OCI-LY7 (cell line): ENCODE measurements around the gene BTBD9. TPM values are rescaled to one million over a fixed set of nuclear protein-coding genes. Genes with fewer than 3 reads are reported as not detected.

Experiments used
- BruUV-seq: library from RNA; stranded (reverse); fragments of 400-500 nt; replicated peaks from 2 replicates; lab custom pipeline; 2021; lab: Mats Ljungman, UMichigan
- CTCF ChIA-PET: fragments of 300-600 bp; sonication (Branson Sonifier 250); formaldehyde crosslinking; loops from one replicate; lab custom pipeline; 2022; ENCODE audit warnings: antibody characterized with exemption; ENCODE audit not compliant: unreplicated experiment; lab: Charles Lee
- POLR2A ChIA-PET: fragments of 300-600 bp; sonication (Branson Sonifier 250); formaldehyde crosslinking; loops from one replicate; lab custom pipeline; 2022; ENCODE audit warnings: antibody characterized with exemption; lab: Charles Lee
- DNase-seq: peaks from one replicate; pipeline ENCODE4 v3.0.0-alpha.2; 2015; ENCODE audit warnings: low spot score
- H2AFZ ChIP-seq: fragments of 200-600 bp; sonication (generic), shearing (Covaris generic); 2 replicates; pipeline ENCODE4 v1.6.1; 2014; ENCODE audit warnings: mild to moderate bottlenecking, antibody characterized with exemption, low read length, moderate library complexity
- H3K27ac ChIP-seq: fragments of 200-600 bp; sonication (generic); 2 replicates; pipeline ENCODE4 v1.5.1; 2014; ENCODE audit warnings: mixed run types, low read depth, mild to moderate bottlenecking, moderate library complexity, low read length, inconsistent platforms; ENCODE audit not compliant: poor library complexity, severe bottlenecking
- H3K36me3 ChIP-seq: fragments of 200-600 bp; sonication (generic); 2 replicates; pipeline ENCODE4 v1.6.1; 2014; ENCODE audit warnings: mild to moderate bottlenecking, antibody characterized with exemption, low read length, moderate library complexity, mixed read lengths; ENCODE audit not compliant: insufficient read depth
- H3K4me1 ChIP-seq: fragments of 200-600 bp; sonication (generic); 2 replicates; pipeline ENCODE4 v1.5.1; 2014; ENCODE audit warnings: mild to moderate bottlenecking, low read length; ENCODE audit not compliant: insufficient read depth, poor library complexity, severe bottlenecking
- H3K4me2 ChIP-seq: fragments of 200-600 bp; sonication (generic); 2 replicates; pipeline ENCODE4 v1.6.1; 2014; ENCODE audit warnings: mild to moderate bottlenecking, low read length
- H3K4me3 ChIP-seq: fragments of 200-600 bp; sonication (generic); 2 replicates; pipeline ENCODE4 v1.5.1; 2014; ENCODE audit warnings: mild to moderate bottlenecking, low read depth, low read length; ENCODE audit not compliant: poor library complexity, severe bottlenecking
- H3K79me2 ChIP-seq: fragments of 200-600 bp; sonication (generic); 2 replicates; pipeline ENCODE4 v1.6.1; 2016; ENCODE audit warnings: low read depth, mild to moderate bottlenecking, low read length, moderate library complexity, mixed read lengths; ENCODE audit not compliant: insufficient read depth
- H3K9me2 ChIP-seq: fragments of 200-600 bp; sonication (generic); 2 replicates; pipeline ENCODE4 v1.6.1; 2016; ENCODE audit warnings: mild to moderate bottlenecking, low read length, mixed read lengths; ENCODE audit not compliant: insufficient read depth
- H3K9me3 ChIP-seq: fragments of 200-600 bp; sonication (generic); 2 replicates; pipeline ENCODE4 v1.6.1; 2014; ENCODE audit warnings: mild to moderate bottlenecking, mixed run types, low read length, mixed read lengths
- H4K20me1 ChIP-seq: fragments of 200-600 bp; sonication (generic); 2 replicates; pipeline ENCODE4 v1.6.1; 2014; ENCODE audit warnings: mild to moderate bottlenecking, antibody characterized with exemption, low read length, moderate library complexity, mixed read lengths; ENCODE audit not compliant: insufficient read depth
- EZH2phosphoT487 ChIP-seq: fragments of 200-600 bp; sonication (generic); IDR thresholded peaks from 2 replicates; pipeline ENCODE4 v1.6.1; 2018; ENCODE audit warnings: low read depth, borderline replicate concordance, mild to moderate bottlenecking, mixed run types, antibody characterized with exemption, low read length, moderate library complexity, mixed read lengths
- intact Hi-C: fragments of 100-400 bp; cut with micrococcal nuclease; formaldehyde crosslinking; loops from one replicate; pipeline ENCODE4 v1.10.0; 2022; ENCODE audit not compliant: unreplicated experiment
- total RNA-seq, 2 experiments: library from RNA; depleted of rRNA in 1 of 2; stranded (reverse); fragments of >200 nt in 1 of 2; shearing (Covaris generic) in 1 of 2; gene quantifications; 2 replicates each; pipeline ENCODE4 v1.2.3, GENCODE V29; 2014 to 2022
- TF ChIP-seq, protein P1 (sequence below): fragments of 200-600 bp; sonication (generic); conservative IDR thresholded peaks from 2 replicates; pipeline ENCODE4 v1.5.1; 2014; ENCODE audit warnings: mild to moderate bottlenecking, antibody characterized with exemption, low read length, moderate library complexity, mixed read lengths

BTBD9 gene
- total RNA-seq, 2 experiments from 2014 or later = 5.9 to 7.3 TPM

DNA sequence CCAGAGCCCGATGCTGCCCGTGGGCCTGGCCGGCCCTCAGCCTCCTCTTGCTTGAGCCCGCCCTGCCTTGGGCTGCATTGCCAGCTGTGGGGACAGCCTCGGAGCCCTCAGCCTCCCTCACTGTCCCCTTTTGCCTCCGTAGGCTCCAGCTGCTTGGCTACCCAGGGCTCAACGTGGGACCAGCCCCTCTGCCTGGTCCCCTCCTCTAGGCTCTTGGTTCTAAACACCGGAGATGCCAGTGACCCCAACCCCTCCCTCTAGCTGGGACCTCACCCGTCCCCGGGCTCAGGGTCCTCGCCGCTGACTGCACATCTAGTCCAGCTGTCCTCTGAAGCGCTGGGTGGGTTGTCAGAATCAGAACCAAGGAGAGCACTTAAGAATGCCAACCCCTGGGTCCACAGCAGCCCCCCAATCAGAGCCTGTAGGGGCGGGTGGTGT is 475.0 kb downstream of the BTBD9 start:
- no peaks in the 10 kb centered on the region for H3K4me1 ChIP-seq
- no peaks in the 10 kb centered on the region for H4K20me1 ChIP-seq
- H3K4me2 ChIP-seq = no peak overlapping the region
- no peaks in the 10 kb centered on the region for H3K9me3 ChIP-seq
- intact Hi-C loops = no loop called here
- POLR2A ChIA-PET = no interaction called here
- H3K79me2 ChIP-seq = no peaks in the 10 kb centered on the region
- no peak overlapping the region for H2AFZ ChIP-seq
- TF ChIP-seq, protein P1, sequence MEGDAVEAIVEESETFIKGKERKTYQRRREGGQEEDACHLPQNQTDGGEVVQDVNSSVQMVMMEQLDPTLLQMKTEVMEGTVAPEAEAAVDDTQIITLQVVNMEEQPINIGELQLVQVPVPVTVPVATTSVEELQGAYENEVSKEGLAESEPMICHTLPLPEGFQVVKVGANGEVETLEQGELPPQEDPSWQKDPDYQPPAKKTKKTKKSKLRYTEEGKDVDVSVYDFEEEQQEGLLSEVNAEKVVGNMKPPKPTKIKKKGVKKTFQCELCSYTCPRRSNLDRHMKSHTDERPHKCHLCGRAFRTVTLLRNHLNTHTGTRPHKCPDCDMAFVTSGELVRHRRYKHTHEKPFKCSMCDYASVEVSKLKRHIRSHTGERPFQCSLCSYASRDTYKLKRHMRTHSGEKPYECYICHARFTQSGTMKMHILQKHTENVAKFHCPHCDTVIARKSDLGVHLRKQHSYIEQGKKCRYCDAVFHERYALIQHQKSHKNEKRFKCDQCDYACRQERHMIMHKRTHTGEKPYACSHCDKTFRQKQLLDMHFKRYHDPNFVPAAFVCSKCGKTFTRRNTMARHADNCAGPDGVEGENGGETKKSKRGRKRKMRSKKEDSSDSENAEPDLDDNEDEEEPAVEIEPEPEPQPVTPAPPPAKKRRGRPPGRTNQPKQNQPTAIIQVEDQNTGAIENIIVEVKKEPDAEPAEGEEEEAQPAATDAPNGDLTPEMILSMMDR = no peak
- no peak for TF ChIP-seq EZH2phosphoT487
- no peak overlapping the region for H3K4me3 ChIP-seq
- CTCF ChIA-PET = no interaction called here
- no peak overlapping the region for H3K27ac ChIP-seq
- no TSS peak for BruUV-seq
- H3K9me2 ChIP-seq = no peaks in the 10 kb centered on the region
- DNase-seq = no peak
- no peaks in the 10 kb centered on the region for H3K36me3 ChIP-seq

DNA sequence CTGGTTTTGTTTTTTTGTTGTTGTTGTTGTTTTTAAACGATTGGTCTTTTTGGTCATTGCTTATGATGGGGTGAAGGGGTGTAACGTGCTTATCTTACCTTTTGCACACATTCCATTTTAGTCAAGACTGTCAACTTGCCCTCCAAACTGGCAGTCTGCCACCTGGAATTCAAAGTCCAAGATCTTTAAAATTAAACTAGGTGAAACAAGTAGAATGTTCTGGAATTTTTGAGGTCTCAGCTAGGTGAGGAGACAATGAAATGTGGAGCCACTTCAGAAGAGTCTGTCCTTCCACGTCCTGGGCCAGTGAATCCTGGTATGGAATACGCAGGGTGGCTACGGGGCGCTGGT is 475.6 kb downstream of the BTBD9 start:
- Histone ChIP-seq H2AFZ (no peak overlapping the region), H3K4me3 (no peak overlapping the region), H3K36me3 (no peaks in the 10 kb centered on the region), H3K4me1 (no peaks in the 10 kb centered on the region), H3K9me2 (no peaks in the 10 kb centered on the region), H3K4me2 (no peak overlapping the region), H3K27ac (no peak overlapping the region), H3K9me3 (no peaks in the 10 kb centered on the region), H4K20me1 (no peaks in the 10 kb centered on the region), H3K79me2 (no peaks in the 10 kb centered on the region)
- TF ChIP-seq, protein P1 = no peak
- no peak for TF ChIP-seq EZH2phosphoT487
- ChIA-PET CTCF (no interaction called here), POLR2A (no interaction called here)
- intact Hi-C loops = no loop called here
- no TSS peak for BruUV-seq
- no peak for DNase-seq

DNA sequence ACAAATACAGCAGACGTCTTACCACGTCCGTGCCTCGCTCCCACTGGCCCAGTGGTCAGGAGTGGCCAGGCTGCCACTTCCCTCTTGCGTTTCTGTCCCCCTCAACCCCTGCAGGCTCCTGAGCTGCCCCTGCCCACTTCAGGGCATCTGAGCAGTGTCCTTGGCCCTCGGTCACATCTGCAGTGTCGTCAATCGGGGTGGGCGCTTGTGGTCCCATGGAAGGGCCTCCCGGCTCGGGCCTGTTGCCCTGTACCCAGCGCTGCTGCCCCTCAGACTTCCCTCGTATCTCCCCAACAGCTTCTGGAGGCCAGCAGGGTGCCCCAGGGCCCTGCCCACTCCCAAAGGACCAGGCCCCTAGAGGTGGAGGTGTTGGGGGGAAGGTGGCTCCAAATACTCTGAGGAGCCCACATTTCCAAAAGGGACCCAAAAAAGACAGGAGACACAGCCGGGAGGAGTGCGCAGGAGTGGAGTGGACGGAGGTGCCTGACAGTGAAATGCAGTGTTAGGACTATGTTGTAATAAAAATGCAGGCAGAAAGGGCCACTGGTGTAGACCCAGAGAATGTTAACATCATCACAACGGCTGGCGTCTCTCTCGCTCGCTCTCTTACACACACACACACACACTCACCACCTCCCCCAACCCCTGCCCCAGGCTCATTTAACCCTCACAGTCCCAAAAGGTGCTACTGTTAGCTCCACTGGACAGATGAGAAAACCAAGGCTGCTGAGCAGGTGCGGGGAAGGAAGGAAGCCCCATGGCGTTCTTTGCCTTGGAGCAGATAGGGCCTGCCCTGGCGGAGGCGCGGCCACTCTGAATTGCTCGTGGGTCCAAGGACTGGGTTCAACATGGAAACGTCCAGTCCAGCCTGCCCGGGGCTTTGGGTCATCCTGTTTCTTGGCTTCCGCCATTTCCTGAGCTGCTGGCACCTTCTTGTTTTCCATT is 476.3 kb downstream of the BTBD9 start:
- intact Hi-C loops = no loop called here
- H3K4me1 ChIP-seq = no peaks in the 10 kb centered on the region
- H4K20me1 ChIP-seq = no peaks in the 10 kb centered on the region
- POLR2A ChIA-PET = no interaction called here
- no peaks in the 10 kb centered on the region for H3K9me3 ChIP-seq
- DNase-seq = no peak
- H3K36me3 ChIP-seq = no peaks in the 10 kb centered on the region
- H2AFZ ChIP-seq = no peak overlapping the region
- no TSS peak for BruUV-seq
- no peak overlapping the region for H3K27ac ChIP-seq
- no peak overlapping the region for H3K4me2 ChIP-seq
- no peaks in the 10 kb centered on the region for H3K79me2 ChIP-seq
- H3K9me2 ChIP-seq = no peaks in the 10 kb centered on the region
- no peak for TF ChIP-seq EZH2phosphoT487
- TF ChIP-seq, protein P1 = no peak
- CTCF ChIA-PET = no interaction called here
- no peak overlapping the region for H3K4me3 ChIP-seq
